HS-27A (cell line): Measurements from ENCODE around the gene MIA2.

Source experiments
- DNase-seq: peaks from one replicate; pipeline ENCODE4 v3.0.0-alpha.2; 2012; ENCODE audit warnings: low read depth, missing footprints

MIA2 gene

GRCh38 chr14:39435241-39435640 is 201.5 kb downstream of the MIA2 start:
- DNase-seq, result no peak
